ENCODE results near the gene GNB1L. TPM values are rescaled to one million over a fixed set of nuclear protein-coding genes. Genes with fewer than 3 reads are reported as not detected.
A peak's percentile ranks its signal among the peaks of the same experiment; 100 is the strongest.

The GNB1L gene
- total RNA-seq, 1 donor: 5.2 TPM

- no peak overlapping the region for H3K4me3 ChIP-seq (ENCODE audit: low read depth, low read length)
- DNase-seq (ENCODE audit: low read depth): no peak
- TF ChIP-seq CTCF (IDR thresholded peaks at IDR 0.05; ENCODE audit: insufficient read depth, low read length): no peak
Measured at GRCh38 chr22:19845054-19845722, 9.5 kb downstream of the GNB1L start.

GRCh38 chr22:19844377-19845053 is 10.2 kb downstream of the GNB1L start:
- no peak overlapping the region for H3K4me3 ChIP-seq (ENCODE audit: low read depth, low read length)
- DNase-seq (ENCODE audit: low read depth): peak; percentile 27

GRCh38 chr22:19843857-19844376 is 10.8 kb downstream of the GNB1L start:
- H3K4me3 ChIP-seq (ENCODE audit: low read depth, low read length): no peak overlapping the region
- no peak for TF ChIP-seq CTCF (IDR thresholded peaks at IDR 0.05; ENCODE audit: insufficient read depth, low read length)
- DNase-seq (ENCODE audit: low read depth): no peak

More at GRCh38 chr22:19844377-19845053, 10.2 kb downstream of the GNB1L start:
- TF ChIP-seq CTCF (IDR thresholded peaks at IDR 0.05; ENCODE audit: insufficient read depth, low read length): no peak

GRCh38 chr22:19843107-19843856 is 11.4 kb downstream of the GNB1L start:
- DNase-seq (ENCODE audit: low read depth): no peak
- no peak overlapping the region for H3K4me3 ChIP-seq (ENCODE audit: low read depth, low read length)
- TF ChIP-seq CTCF (IDR thresholded peaks at IDR 0.05; ENCODE audit: insufficient read depth, low read length): no peak

GRCh38 chr22:19842393-19843106 is 12.1 kb downstream of the GNB1L start:
- no peak for TF ChIP-seq CTCF (IDR thresholded peaks at IDR 0.05; ENCODE audit: insufficient read depth, low read length)
- DNase-seq (ENCODE audit: low read depth): no peak
- H3K4me3 ChIP-seq (ENCODE audit: low read depth, low read length): no peak overlapping the region
